Body of pancreas (tissue), 4 donors: Measurements from ENCODE around the gene SLC1A5.

Experiments
- POLR2A ChIP-seq, 3 donors: fragments of 450-650 bp; IDR thresholded peaks; one replicate each; pipeline ENCODE4 v1.6.1; 2016; ENCODE audit warnings: antibody characterized with exemption in 3 of 3, mild to moderate bottlenecking in 2 of 3
- TF ChIP-seq, protein P1 (sequence below), 7 experiments: fragments of 450-650 bp in 4 of 7; fragments of 200-600 bp in 3 of 7; sonication (generic) in 3 of 7; IDR thresholded peaks; one replicate each; pipeline ENCODE4 v1.5.1; 2016 to 2019; ENCODE audit warnings: antibody characterized with exemption in 7 of 7

DNA sequence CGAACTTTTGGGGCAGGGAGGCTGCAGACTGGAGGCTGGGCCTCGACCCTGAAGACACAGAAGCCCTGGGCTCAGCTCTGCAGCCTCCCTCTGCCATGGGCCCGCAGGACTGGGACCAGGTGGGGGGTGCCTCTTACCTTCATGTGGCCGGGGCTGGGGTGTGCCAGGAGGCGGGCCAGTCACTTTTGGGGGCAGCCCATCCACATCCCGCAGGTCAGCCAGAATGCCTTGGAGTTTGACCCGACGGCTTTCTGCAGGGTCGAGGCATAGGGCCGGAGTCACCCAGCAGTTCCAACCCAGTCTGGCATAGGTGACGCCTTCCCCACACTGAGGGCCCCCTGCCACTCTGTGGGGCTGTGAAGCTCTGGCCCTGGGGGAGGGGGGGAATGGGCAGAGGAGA is 60.6 kb downstream of the SLC1A5 start:
- TF ChIP-seq, protein P1, sequence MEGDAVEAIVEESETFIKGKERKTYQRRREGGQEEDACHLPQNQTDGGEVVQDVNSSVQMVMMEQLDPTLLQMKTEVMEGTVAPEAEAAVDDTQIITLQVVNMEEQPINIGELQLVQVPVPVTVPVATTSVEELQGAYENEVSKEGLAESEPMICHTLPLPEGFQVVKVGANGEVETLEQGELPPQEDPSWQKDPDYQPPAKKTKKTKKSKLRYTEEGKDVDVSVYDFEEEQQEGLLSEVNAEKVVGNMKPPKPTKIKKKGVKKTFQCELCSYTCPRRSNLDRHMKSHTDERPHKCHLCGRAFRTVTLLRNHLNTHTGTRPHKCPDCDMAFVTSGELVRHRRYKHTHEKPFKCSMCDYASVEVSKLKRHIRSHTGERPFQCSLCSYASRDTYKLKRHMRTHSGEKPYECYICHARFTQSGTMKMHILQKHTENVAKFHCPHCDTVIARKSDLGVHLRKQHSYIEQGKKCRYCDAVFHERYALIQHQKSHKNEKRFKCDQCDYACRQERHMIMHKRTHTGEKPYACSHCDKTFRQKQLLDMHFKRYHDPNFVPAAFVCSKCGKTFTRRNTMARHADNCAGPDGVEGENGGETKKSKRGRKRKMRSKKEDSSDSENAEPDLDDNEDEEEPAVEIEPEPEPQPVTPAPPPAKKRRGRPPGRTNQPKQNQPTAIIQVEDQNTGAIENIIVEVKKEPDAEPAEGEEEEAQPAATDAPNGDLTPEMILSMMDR (IDR thresholded peaks at IDR 0.05), result no peak
- no peak for TF ChIP-seq POLR2A (IDR thresholded peaks at IDR 0.05)
